ENCODE data around the gene HYDIN.
A peak's percentile ranks its signal among the peaks of the same experiment; 100 is the strongest.
"Not testable (repeated sequence)": the region's sequence is repeated elsewhere in the genome, so short reads cannot be mapped to it uniquely, and the experiment has no call there.

The HYDIN gene

DNA sequence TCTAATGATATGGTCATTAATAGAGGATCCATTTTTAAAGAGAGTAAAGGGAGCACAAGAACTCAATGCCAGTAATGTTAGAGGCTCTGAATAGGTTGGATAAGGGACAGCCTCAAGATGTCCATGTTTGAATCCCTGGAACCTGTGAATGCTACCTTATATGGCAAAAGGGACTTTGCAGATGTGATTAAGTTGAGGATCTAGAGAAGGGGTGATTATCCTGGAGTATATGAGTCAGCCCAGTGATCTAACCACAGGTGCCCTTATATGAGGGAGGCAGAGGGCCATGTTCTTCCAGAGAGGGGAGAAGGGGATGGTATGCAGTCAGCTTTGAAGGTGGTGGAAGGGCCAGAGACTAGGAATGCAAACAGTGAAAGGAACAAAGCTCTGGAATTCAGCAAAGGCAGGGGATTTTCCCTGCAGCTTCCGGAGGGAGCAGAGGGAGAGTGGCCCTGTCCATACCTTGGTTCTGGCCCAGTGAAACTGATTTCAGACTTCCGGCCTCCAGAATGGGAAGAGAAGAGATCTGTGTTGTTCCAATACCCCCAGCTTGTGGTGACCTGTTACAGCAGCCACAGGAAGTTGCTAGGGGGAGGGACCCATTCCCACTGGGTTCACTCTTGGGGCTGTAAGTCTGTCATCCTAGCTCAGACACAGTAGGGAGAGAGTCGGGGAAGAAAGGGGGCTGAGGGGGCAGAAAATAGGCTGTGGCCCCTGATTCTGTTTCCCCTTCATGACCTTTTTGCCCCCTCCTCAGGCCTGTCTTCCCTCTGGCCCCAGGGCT lies 220.9 kb downstream of the HYDIN start:
- H3K4me2 ChIP-seq (ENCODE audit: low read length); H4K8ac ChIP-seq (ENCODE audit: low read depth, low read length); DNase-seq; H2BK5ac ChIP-seq (ENCODE audit: low read depth, low read length, poor library complexity); H3K9ac ChIP-seq (ENCODE audit: low read length); H3K4ac ChIP-seq (ENCODE audit: low read depth, low read length); H2AK5ac ChIP-seq (ENCODE audit: low read length); H3K79me1 ChIP-seq (ENCODE audit: low read length); H3K27ac ChIP-seq (ENCODE audit: low read depth, low read length); H3K27me3 ChIP-seq (ENCODE audit: insufficient read depth, low read length); H3K23ac ChIP-seq (ENCODE audit: low read length); H3K4me3 ChIP-seq (ENCODE audit: low read depth, low read length); H4K91ac ChIP-seq (ENCODE audit: low read depth, low read length); H3K79me2 ChIP-seq (ENCODE audit: control insufficient read depth, insufficient read depth, low read length, poor library complexity); H2BK12ac ChIP-seq (ENCODE audit: low read length); H3K18ac ChIP-seq (ENCODE audit: low read length); H3K36me3 ChIP-seq (ENCODE audit: control insufficient read depth in 1 of 2, insufficient read depth in 2 of 2, low read length in 2 of 2); H3K4me1 ChIP-seq (ENCODE audit: control insufficient read depth in 1 of 2, insufficient read depth in 2 of 2, low read length in 2 of 2); H2AFZ ChIP-seq (ENCODE audit: insufficient read depth, low read length, poor library complexity); H3K14ac ChIP-seq (ENCODE audit: low read length); H3K9me3 ChIP-seq (ENCODE audit: insufficient read depth, low read depth, low read length); H4K12ac ChIP-seq (ENCODE audit: low read depth, low read length): not testable (repeated sequence)
- peak overlapping the region; percentile 7 for H2BK120ac ChIP-seq (ENCODE audit: insufficient read depth, low read length, poor library complexity)
- no CpG with 5 or more reads among the region's 3 CpGs for WGBS (ENCODE audit: extremely low coverage, insufficient coverage, insufficient read length)

DNA sequence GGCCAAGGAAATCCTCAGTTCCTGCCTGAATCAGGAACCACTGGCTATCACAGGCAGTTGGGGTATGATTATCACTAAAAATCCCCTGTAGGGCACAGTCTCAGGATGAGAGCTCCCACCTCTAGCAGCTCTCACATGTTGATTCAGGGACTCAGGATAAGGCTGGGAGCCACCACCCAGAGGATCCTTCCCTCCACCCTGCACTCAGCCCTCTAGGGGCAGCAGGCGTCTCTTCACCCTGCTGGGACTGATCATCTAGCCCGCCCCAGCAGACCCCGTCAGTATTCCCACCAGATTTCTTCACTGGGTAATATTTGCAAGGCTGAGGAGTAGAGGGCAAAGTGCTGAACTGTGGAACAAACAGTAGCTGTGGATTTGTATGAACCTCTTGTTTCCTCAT lies 224.0 kb downstream of the HYDIN start:
- H3K27me3 ChIP-seq (ENCODE audit: insufficient read depth, low read length); H4K8ac ChIP-seq (ENCODE audit: low read depth, low read length); H2BK120ac ChIP-seq (ENCODE audit: insufficient read depth, low read length, poor library complexity); H3K14ac ChIP-seq (ENCODE audit: low read length); H3K4ac ChIP-seq (ENCODE audit: low read depth, low read length); H3K4me2 ChIP-seq (ENCODE audit: low read length); H3K18ac ChIP-seq (ENCODE audit: low read length); H3K36me3 ChIP-seq (ENCODE audit: control insufficient read depth in 1 of 2, insufficient read depth in 2 of 2, low read length in 2 of 2); H3K9me3 ChIP-seq (ENCODE audit: insufficient read depth, low read depth, low read length); H3K79me1 ChIP-seq (ENCODE audit: low read length); DNase-seq; H2AFZ ChIP-seq (ENCODE audit: insufficient read depth, low read length, poor library complexity); H3K27ac ChIP-seq (ENCODE audit: low read depth, low read length); H3K79me2 ChIP-seq (ENCODE audit: control insufficient read depth, insufficient read depth, low read length, poor library complexity); H4K91ac ChIP-seq (ENCODE audit: low read depth, low read length); H3K9ac ChIP-seq (ENCODE audit: low read length); H3K4me3 ChIP-seq (ENCODE audit: low read depth, low read length); H3K4me1 ChIP-seq (ENCODE audit: control insufficient read depth in 1 of 2, insufficient read depth in 2 of 2, low read length in 2 of 2); H4K12ac ChIP-seq (ENCODE audit: low read depth, low read length); H2BK12ac ChIP-seq (ENCODE audit: low read length); H2BK5ac ChIP-seq (ENCODE audit: low read depth, low read length, poor library complexity); H2AK5ac ChIP-seq (ENCODE audit: low read length); H3K23ac ChIP-seq (ENCODE audit: low read length): not testable (repeated sequence)
- WGBS (ENCODE audit: extremely low coverage, insufficient coverage, insufficient read length): no CpG with 5 or more reads among the region's 3 CpGs

DNA sequence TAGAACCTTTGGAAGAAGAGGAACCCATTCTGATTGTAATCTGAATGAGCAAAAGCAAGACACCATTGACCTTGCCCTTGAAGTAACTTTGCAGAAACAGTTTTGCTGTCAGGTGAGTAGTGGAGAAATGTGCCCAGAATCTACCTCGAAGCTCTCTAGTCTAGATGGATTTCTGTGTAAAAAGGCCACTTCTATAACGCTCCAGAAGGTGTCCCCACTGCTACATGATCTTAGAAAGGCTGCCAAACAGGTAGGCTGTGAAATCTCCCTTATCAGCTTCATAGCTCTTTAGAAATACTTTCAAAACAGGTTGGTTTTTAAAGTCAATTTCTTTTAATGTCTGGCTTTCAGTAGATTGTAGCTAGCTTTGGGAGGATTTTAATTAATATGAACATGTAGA lies 230.8 kb downstream of the HYDIN start:
- H3K18ac ChIP-seq (ENCODE audit: low read length); H2AFZ ChIP-seq (ENCODE audit: insufficient read depth, low read length, poor library complexity); H3K4me1 ChIP-seq (ENCODE audit: control insufficient read depth in 1 of 2, insufficient read depth in 2 of 2, low read length in 2 of 2); H3K79me2 ChIP-seq (ENCODE audit: control insufficient read depth, insufficient read depth, low read length, poor library complexity); H3K14ac ChIP-seq (ENCODE audit: low read length); H3K4me2 ChIP-seq (ENCODE audit: low read length); H4K12ac ChIP-seq (ENCODE audit: low read depth, low read length); H3K4ac ChIP-seq (ENCODE audit: low read depth, low read length); H4K8ac ChIP-seq (ENCODE audit: low read depth, low read length); H2BK5ac ChIP-seq (ENCODE audit: low read depth, low read length, poor library complexity); H3K36me3 ChIP-seq (ENCODE audit: control insufficient read depth in 1 of 2, insufficient read depth in 2 of 2, low read length in 2 of 2); H2AK5ac ChIP-seq (ENCODE audit: low read length); H3K9me3 ChIP-seq (ENCODE audit: insufficient read depth, low read depth, low read length); H3K9ac ChIP-seq (ENCODE audit: low read length); H4K91ac ChIP-seq (ENCODE audit: low read depth, low read length); H3K27me3 ChIP-seq (ENCODE audit: insufficient read depth, low read length); H3K4me3 ChIP-seq (ENCODE audit: low read depth, low read length); H2BK12ac ChIP-seq (ENCODE audit: low read length); H2BK120ac ChIP-seq (ENCODE audit: insufficient read depth, low read length, poor library complexity); H3K27ac ChIP-seq (ENCODE audit: low read depth, low read length); H3K23ac ChIP-seq (ENCODE audit: low read length); H3K79me1 ChIP-seq (ENCODE audit: low read length): not testable (repeated sequence)
- no CpG with 5 or more reads among the region's 2 CpGs for WGBS (ENCODE audit: extremely low coverage, insufficient coverage, insufficient read length)
- peak in 1 of 2 donors; percentile 56 for DNase-seq

DNA sequence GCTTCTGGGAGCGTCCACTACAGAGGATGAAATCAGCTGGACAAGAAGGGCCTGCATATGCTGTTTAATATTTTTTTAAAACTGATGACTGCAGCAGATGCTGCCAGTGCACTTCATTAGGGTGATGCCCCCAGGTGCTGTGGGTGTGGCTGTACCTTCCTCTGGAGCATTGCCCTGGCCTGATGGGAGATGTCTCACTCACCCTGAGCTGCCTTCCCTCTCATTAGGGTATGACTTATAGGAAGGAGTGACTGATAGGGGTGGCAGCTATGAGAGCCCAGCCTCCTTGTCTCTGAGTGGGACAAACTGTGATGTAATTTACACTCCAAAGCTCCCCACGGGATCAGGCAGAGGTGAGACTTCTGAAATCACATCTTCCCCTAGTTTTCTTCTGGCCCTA lies 234.7 kb downstream of the HYDIN start:
- not testable (repeated sequence) for H3K23ac ChIP-seq (ENCODE audit: low read length); DNase-seq; H2BK12ac ChIP-seq (ENCODE audit: low read length); H3K79me2 ChIP-seq (ENCODE audit: control insufficient read depth, insufficient read depth, low read length, poor library complexity); H3K18ac ChIP-seq (ENCODE audit: low read length); H3K36me3 ChIP-seq (ENCODE audit: control insufficient read depth in 1 of 2, insufficient read depth in 2 of 2, low read length in 2 of 2); H3K27me3 ChIP-seq (ENCODE audit: insufficient read depth, low read length); H2BK5ac ChIP-seq (ENCODE audit: low read depth, low read length, poor library complexity); H3K79me1 ChIP-seq (ENCODE audit: low read length); H3K4me2 ChIP-seq (ENCODE audit: low read length); H4K91ac ChIP-seq (ENCODE audit: low read depth, low read length); H3K4me1 ChIP-seq (ENCODE audit: control insufficient read depth in 1 of 2, insufficient read depth in 2 of 2, low read length in 2 of 2); H2AK5ac ChIP-seq (ENCODE audit: low read length); H3K14ac ChIP-seq (ENCODE audit: low read length); H3K4me3 ChIP-seq (ENCODE audit: low read depth, low read length); H4K8ac ChIP-seq (ENCODE audit: low read depth, low read length); H3K9ac ChIP-seq (ENCODE audit: low read length); H3K4ac ChIP-seq (ENCODE audit: low read depth, low read length); H2BK120ac ChIP-seq (ENCODE audit: insufficient read depth, low read length, poor library complexity); H2AFZ ChIP-seq (ENCODE audit: insufficient read depth, low read length, poor library complexity); H3K27ac ChIP-seq (ENCODE audit: low read depth, low read length); H4K12ac ChIP-seq (ENCODE audit: low read depth, low read length); H3K9me3 ChIP-seq (ENCODE audit: insufficient read depth, low read depth, low read length)
- no CpG with 5 or more reads among the region's 2 CpGs for WGBS (ENCODE audit: extremely low coverage, insufficient coverage, insufficient read length)
